ENCODE measurements around the gene POLR3E. TPM values are rescaled to one million over a fixed set of nuclear protein-coding genes. Genes with fewer than 3 reads are reported as not detected.

POLR3E gene
- total and polyA plus RNA-seq, 4 donors: 13.1 to 36.7 (median 30.6) TPM

DNA sequence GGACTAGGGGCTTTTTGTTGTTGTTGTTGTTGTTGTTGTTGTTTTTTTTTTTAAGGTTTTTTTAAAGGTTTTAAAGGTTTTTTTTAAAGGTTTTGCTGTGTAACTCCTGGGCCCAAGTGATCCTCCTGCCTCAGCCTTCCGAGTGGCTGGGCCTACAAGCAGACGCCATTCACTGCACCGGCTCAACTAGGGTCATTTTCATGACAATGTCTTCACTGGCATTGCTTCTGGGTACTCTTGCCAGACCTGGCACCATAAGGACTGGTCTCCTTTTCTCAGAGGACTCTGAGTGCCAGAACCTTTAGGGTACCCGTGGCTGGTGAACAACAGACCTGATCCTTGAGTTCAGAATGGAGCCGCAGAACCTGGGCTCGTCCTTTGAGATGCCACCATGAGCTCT, 20.4 kb downstream of the POLR3E start:
- no peaks in the 10 kb centered on the region for H3K27me3 ChIP-seq (ENCODE audit: control insufficient read depth in 1 of 2, insufficient read depth in 2 of 2, low read length in 1 of 2)
- no peak overlapping the region for H3K4me3 ChIP-seq (ENCODE audit: low read length in 2 of 2)
- H3K4me1 ChIP-seq (ENCODE audit: control insufficient read depth in 1 of 2, insufficient read depth in 2 of 2, low read length in 2 of 2): no peaks in the 10 kb centered on the region
- no peaks in the 10 kb centered on the region for H3K9me3 ChIP-seq (ENCODE audit: control insufficient read depth, low read length)
- intact Hi-C loops (cut with DNase I): no loop called here
- DNase-seq: peak in 1 of 2 donors; percentile 13
- peaks cover 0 to 2% of the 10 kb centered on the region in 2 donors for H3K36me3 ChIP-seq (ENCODE audit: control insufficient read depth in 1 of 2, insufficient read depth in 2 of 2, low read length in 1 of 2)
- ATAC-seq (ENCODE audit: low FRiP score): no peak
- no peak overlapping the region for H3K27ac ChIP-seq (ENCODE audit: low read depth in 1 of 2, low read length in 2 of 2)
- WGBS, 2 donors: 76 to 79% methylated on average over 6 of the region's 6 CpGs

DNA sequence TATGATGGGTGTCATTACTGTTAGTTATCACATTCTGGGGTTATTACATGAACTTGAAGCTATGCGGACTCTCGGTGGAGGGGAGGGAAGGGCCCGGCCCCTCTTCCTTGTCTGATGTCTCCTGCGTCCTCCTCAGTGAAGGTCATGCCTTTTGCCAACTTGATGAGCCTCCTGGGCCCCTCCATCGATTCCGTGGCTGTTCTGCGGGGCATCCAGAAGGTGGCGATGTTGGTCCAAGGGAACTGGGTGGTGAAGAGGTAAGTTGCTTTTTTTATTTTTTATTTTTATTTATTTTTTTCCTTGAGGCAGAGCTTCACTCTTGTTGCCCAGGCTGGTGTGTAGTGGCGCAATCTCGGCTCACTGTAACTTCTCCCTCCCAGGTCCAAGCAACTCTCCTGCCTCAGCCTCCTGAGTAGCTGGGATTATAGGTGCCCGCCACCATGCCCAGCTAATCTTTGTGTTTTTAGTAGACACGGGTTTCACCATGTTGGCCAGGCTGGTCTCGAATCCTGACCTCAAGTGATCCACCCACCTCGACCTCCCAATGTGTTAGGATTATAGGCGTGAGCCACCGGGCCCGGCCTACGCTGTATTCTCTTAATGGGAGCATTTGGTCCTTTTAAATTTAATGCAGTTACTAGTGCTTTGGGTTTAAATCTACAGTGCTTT, 21.6 kb downstream of the POLR3E start:
- 83 to 84% methylated on average over 18 of the region's 18 CpGs for WGBS, 2 donors
- no peak for ATAC-seq (ENCODE audit: low FRiP score)
- intact Hi-C loops (cut with DNase I): no loop called here
- no peaks in the 10 kb centered on the region for H3K27me3 ChIP-seq (ENCODE audit: control insufficient read depth in 1 of 2, insufficient read depth in 2 of 2, low read length in 1 of 2)
- peak in 1 of 2 donors; percentile 74 for DNase-seq
- H3K4me3 ChIP-seq (ENCODE audit: low read length in 2 of 2): no peak overlapping the region
- no peaks in the 10 kb centered on the region for H3K4me1 ChIP-seq (ENCODE audit: control insufficient read depth in 1 of 2, insufficient read depth in 2 of 2, low read length in 2 of 2)
- no peak overlapping the region for H3K27ac ChIP-seq (ENCODE audit: low read depth in 1 of 2, low read length in 2 of 2)
- no peaks in the 10 kb centered on the region for H3K9me3 ChIP-seq (ENCODE audit: control insufficient read depth, low read length)
- H3K36me3 ChIP-seq (ENCODE audit: control insufficient read depth in 1 of 2, insufficient read depth in 2 of 2, low read length in 1 of 2): no peaks in the 10 kb centered on the region

DNA sequence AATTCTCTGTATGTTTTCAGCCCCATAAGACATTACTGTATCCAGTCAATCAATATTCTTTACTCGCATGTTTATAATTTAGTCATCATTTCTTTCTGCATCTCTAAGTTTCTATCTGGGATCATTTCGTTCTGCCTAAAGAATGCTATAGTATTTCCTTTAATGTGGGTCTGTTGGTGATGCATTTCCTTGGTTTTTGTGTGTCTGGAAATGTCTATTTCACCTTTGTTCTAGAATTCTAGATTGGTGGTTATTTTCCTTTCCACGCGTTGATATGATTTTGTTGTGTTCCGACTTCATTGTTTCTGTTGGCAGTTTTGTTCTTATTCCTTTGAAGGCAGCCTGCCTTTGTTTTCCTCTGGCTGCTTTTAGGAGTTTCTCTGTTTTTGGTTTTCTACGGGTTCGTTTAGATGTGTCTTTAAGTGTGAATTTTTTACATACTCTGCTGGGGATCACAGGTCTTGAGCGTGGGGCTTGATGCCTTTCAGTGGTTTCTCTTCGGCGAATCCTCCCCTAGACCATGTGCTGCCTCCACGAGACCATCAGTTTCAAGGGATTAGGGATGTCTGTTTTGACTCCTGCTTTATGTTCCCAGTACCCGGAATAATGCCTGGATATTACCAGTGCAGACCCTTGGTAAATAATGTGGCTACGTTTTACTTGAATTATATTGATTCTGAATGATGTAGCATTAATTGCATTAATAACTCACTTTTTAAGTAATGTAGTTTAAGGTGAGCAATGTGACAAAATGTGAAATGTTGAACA, 23.5 kb downstream of the POLR3E start:
- DNase-seq (peak in 1 of 2 donors; percentile 25), ATAC-seq (ENCODE audit: low FRiP score) (no peak)
- intact Hi-C loops (cut with DNase I): loop anchor here in 1 of 2 donors (5.0 to 10.0 kb wide), 2 partner anchors 1018 to 1136 kb away; no protein-coding TSS in a partner anchor
- 51% methylated on average over 13 of the region's 13 CpGs for WGBS, 2 donors
- H3K4me1 ChIP-seq (ENCODE audit: control insufficient read depth in 1 of 2, insufficient read depth in 2 of 2, low read length in 2 of 2): no peaks in the 10 kb centered on the region
- no peaks in the 10 kb centered on the region for H3K9me3 ChIP-seq (ENCODE audit: control insufficient read depth, low read length)
- no peak overlapping the region for H3K4me3 ChIP-seq (ENCODE audit: low read length in 2 of 2)
- no peaks in the 10 kb centered on the region for H3K36me3 ChIP-seq (ENCODE audit: control insufficient read depth in 1 of 2, insufficient read depth in 2 of 2, low read length in 1 of 2)
- H3K27ac ChIP-seq (ENCODE audit: low read depth in 1 of 2, low read length in 2 of 2): no peak overlapping the region
- no peaks in the 10 kb centered on the region for H3K27me3 ChIP-seq (ENCODE audit: control insufficient read depth in 1 of 2, insufficient read depth in 2 of 2, low read length in 1 of 2)

DNA sequence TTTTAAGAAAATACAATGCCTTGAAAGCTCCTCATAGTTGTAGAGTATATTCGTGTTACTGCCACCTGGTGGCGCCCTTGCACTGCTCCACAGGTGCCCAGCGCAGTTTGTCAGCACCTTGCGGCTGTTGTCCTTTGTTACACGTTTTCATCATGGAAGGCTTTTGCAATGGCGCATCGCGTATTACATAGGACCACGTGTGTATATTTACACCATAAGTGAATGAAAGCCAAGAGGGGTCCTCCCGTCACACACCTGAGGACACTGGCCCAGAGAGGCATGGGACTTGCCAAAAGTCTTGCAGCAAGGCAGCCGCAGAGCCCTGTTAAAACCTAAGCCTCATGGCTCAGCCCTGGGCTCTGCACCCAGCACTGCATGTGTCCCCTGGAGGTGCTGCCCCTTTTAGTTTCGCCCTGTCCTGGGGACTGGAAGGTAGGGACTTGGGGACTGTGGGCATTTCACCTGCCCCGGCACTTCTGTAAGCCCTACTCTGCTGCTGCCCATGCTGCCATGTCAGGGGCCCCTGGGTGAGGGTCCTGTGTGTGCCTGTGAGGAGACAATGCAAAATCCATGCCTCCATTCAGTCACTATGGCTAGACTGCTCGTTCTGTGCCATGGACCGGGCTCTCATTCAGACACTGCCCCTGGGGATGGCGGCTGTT, 24.3 kb downstream of the POLR3E start:
- intact Hi-C loops (cut with DNase I): loop anchor here in 1 of 2 donors (5.0 to 10.0 kb wide), 2 partner anchors 1019 to 1137 kb away; no protein-coding TSS in a partner anchor
- H3K36me3 ChIP-seq (ENCODE audit: control insufficient read depth in 1 of 2, insufficient read depth in 2 of 2, low read length in 1 of 2): no peaks in the 10 kb centered on the region
- no peak overlapping the region for H3K4me3 ChIP-seq (ENCODE audit: low read length in 2 of 2)
- no peak overlapping the region for H3K27ac ChIP-seq (ENCODE audit: low read depth in 1 of 2, low read length in 2 of 2)
- WGBS, 2 donors: 39 to 40% methylated on average over 16 of the region's 16 CpGs
- peak in 1 of 2 donors; percentile 85 for DNase-seq
- ATAC-seq (ENCODE audit: low FRiP score): peak; percentile 75
- H3K9me3 ChIP-seq (ENCODE audit: control insufficient read depth, low read length): no peaks in the 10 kb centered on the region
- H3K27me3 ChIP-seq (ENCODE audit: control insufficient read depth in 1 of 2, insufficient read depth in 2 of 2, low read length in 1 of 2): no peaks in the 10 kb centered on the region
- H3K4me1 ChIP-seq (ENCODE audit: control insufficient read depth in 1 of 2, insufficient read depth in 2 of 2, low read length in 2 of 2): no peaks in the 10 kb centered on the region

DNA sequence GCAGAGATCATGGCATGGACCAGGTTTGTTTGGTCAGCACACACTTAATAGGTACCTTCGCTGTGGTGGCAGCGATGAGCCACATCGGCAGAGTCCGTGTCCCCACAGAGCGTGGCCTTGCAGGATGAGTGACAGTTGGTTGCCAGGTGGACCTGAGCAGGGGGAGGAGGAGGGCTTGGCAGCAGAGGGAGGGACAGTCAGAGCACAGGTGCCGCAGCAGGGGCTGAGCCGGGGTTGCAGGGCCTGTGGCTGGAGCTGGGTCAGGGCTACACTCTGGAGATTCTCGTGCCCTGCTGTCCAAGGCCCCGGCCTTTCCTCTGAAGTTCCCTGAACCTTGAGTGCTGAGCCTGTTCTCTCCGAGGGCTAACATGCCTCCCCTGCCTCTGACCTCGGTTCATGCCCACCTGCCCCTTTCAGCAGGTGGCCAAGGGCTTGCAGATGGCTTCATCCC, 24.8 kb downstream of the POLR3E start:
- 93% methylated on average over 11 of the region's 11 CpGs for whole genome bisulfite sequencing, 2 donors
- no peaks in the 10 kb centered on the region for H3K4me1 ChIP-seq (ENCODE audit: control insufficient read depth in 1 of 2, insufficient read depth in 2 of 2, low read length in 2 of 2)
- no peak overlapping the region for H3K4me3 ChIP-seq (ENCODE audit: low read length in 2 of 2)
- H3K9me3 ChIP-seq (ENCODE audit: control insufficient read depth, low read length): no peaks in the 10 kb centered on the region
- DNase-seq (no peak), ATAC-seq (ENCODE audit: low FRiP score) (no peak)
- intact Hi-C loops (cut with DNase I): loop anchor here in 1 of 2 donors (5.0 to 10.0 kb wide), 2 partner anchors 1020 to 1137 kb away; no protein-coding TSS in a partner anchor
- H3K27ac ChIP-seq (ENCODE audit: low read depth in 1 of 2, low read length in 2 of 2): no peak overlapping the region
- no peaks in the 10 kb centered on the region for H3K27me3 ChIP-seq (ENCODE audit: control insufficient read depth in 1 of 2, insufficient read depth in 2 of 2, low read length in 1 of 2)
- H3K36me3 ChIP-seq (ENCODE audit: control insufficient read depth in 1 of 2, insufficient read depth in 2 of 2, low read length in 1 of 2): no peaks in the 10 kb centered on the region

DNA sequence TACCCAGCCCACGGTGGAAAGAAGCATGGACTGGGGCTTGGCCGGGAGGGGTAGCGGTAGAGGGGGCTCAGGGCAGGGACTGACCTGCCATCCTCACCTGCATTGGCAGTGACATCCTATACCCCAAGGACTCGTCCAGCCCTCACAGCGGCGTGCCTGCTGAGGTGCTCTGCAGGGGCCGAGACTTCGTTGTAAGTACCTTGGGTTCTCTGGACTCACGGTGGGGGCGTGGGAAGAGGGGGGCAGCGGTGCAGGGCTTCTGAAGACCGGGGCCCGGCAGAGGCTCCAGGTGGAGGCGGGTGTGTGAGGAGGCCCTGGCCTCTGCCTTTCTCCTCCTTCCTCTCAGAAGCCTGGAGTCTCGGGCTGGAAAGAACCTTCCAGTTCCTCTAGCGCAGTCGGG, 25.5 kb downstream of the POLR3E start:
- intact Hi-C loops (cut with DNase I): loop anchor here in 1 of 2 donors (5.0 to 10.0 kb wide), 2 partner anchors 1020 to 1138 kb away; no protein-coding TSS in a partner anchor
- ATAC-seq (ENCODE audit: low FRiP score): no peak
- H3K4me3 ChIP-seq (ENCODE audit: low read length in 2 of 2): no peak overlapping the region
- no peaks in the 10 kb centered on the region for H3K4me1 ChIP-seq (ENCODE audit: control insufficient read depth in 1 of 2, insufficient read depth in 2 of 2, low read length in 2 of 2)
- H3K27me3 ChIP-seq (ENCODE audit: control insufficient read depth in 1 of 2, insufficient read depth in 2 of 2, low read length in 1 of 2): no peaks in the 10 kb centered on the region
- no peak overlapping the region for H3K27ac ChIP-seq (ENCODE audit: low read depth in 1 of 2, low read length in 2 of 2)
- peaks cover 0 to 2% of the 10 kb centered on the region in 2 donors for H3K36me3 ChIP-seq (ENCODE audit: control insufficient read depth in 1 of 2, insufficient read depth in 2 of 2, low read length in 1 of 2)
- no peaks in the 10 kb centered on the region for H3K9me3 ChIP-seq (ENCODE audit: control insufficient read depth, low read length)
- 88 to 92% methylated on average over 17 of the region's 17 CpGs for WGBS, 2 donors
- DNase-seq: no peak

DNA sequence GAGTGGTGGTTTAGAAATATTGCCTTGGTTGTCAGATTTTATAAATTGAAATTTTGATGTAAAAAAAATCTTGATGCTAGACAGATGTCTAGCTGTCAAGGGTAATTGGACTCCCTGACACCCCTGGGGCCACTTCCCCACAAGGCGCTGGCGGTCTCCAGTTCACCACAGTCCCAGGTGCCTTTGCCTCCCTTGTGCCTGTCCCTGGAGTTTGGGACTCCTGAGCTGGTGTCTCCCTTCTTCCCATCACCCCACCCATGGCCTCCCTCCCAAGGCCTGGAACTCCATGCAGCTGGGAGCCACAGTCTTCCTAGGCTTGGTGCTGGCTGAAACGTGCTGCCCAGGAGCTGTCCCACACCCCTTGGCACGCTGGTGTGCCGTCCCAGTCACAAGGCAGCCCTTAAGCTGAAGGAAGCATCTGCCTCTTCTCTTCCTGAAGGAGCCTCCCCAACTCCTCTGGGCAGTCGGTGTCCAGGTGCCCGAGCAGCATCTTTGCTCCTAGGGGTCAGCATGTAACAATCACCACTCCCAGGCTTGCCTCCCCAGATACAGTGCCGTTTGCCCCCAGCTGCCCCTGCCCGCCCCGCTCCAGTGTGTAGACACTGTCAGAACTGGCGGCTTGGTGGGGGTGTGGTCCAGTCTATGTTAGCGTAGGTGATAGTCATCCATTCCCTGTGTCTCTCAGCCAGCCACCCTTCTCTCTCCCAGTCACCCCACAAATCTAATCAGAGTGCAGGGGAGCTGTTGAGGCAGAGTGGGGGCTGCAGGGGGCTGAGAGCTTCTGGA, 26.2 kb downstream of the POLR3E start:
- ATAC-seq (ENCODE audit: low FRiP score): no peak
- 88% methylated on average over 12 of the region's 12 CpGs for WGBS, 2 donors
- no peaks in the 10 kb centered on the region for H3K4me1 ChIP-seq (ENCODE audit: control insufficient read depth in 1 of 2, insufficient read depth in 2 of 2, low read length in 2 of 2)
- H3K4me3 ChIP-seq (ENCODE audit: low read length in 2 of 2): no peak overlapping the region
- peaks cover 0 to 2% of the 10 kb centered on the region in 2 donors for H3K36me3 ChIP-seq (ENCODE audit: control insufficient read depth in 1 of 2, insufficient read depth in 2 of 2, low read length in 1 of 2)
- intact Hi-C loops (cut with DNase I): loop anchor here in 1 of 2 donors (5.0 to 10.0 kb wide), 2 partner anchors 1021 to 1139 kb away; no protein-coding TSS in a partner anchor
- H3K27ac ChIP-seq (ENCODE audit: low read depth in 1 of 2, low read length in 2 of 2): no peak overlapping the region
- H3K27me3 ChIP-seq (ENCODE audit: control insufficient read depth in 1 of 2, insufficient read depth in 2 of 2, low read length in 1 of 2): no peaks in the 10 kb centered on the region
- no peaks in the 10 kb centered on the region for H3K9me3 ChIP-seq (ENCODE audit: control insufficient read depth, low read length)
- DNase-seq: no peak

Data from aorta (tissue), 5 donors.